TTC549 (cell line): ENCODE results near the gene GPR85.
"Not testable (repeated sequence)": the region's sequence is repeated elsewhere in the genome, so short reads cannot be mapped to it uniquely, and the experiment has no call there.

ENCODE experiments used
- FAIRE-seq: peaks from 2 replicates; lab custom pipeline; 2012; peaks lifted over from hg19 to GRCh38; lab: Jason Lieb, UNC

The GPR85 gene

GRCh38 chr7:113083816-113084495, 2.7 kb downstream of the GPR85 start:
- no peak for FAIRE-seq

GRCh38 chr7:113083132-113083815, 3.4 kb downstream of the GPR85 start:
- no peak for FAIRE-seq

DNA sequence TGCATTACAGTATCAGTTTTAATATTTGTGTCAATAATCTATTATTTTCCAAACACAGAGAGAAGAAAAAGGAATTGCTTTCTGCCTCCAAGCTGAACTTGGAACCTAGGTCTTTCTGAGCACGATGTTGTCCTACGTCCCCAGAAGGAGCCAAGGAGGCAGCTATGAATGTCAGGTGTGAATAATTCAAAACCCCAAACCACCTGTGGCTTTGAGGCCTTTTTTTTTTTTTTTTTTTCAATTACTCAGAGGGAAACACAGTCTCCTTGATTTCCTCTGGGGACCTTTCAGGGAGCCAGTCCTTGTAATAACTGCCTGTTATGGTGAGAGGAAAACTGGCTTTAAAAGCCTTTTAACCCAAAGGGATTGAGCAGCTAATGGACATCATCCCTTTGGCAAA, 8.3 kb downstream of the GPR85 start:
- no peak for FAIRE-seq

DNA sequence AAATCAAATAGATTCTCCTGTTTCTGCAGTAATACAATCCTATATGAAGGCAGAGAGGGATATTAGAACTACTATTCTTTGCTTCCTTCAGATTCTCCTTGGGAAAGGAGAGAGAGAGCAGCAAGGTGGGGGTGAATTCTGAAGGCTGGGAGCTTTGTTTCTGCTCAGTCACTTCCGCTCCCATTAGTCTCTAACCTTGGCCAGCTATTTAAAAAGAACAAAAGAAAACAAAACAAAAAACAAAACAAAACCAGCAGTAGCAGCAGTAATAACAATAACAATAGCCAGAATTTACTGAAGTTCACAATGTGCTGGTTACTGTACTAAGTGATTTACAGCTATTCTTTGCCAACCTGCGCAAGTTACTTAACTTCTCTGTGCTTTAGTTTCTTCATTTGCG, 9.9 kb downstream of the GPR85 start:
- no peak for FAIRE-seq

- FAIRE-seq, result no peak
These were observed 15.2 kb downstream of the GPR85 start for GRCh38 chr7:113071465-113071864.

DNA sequence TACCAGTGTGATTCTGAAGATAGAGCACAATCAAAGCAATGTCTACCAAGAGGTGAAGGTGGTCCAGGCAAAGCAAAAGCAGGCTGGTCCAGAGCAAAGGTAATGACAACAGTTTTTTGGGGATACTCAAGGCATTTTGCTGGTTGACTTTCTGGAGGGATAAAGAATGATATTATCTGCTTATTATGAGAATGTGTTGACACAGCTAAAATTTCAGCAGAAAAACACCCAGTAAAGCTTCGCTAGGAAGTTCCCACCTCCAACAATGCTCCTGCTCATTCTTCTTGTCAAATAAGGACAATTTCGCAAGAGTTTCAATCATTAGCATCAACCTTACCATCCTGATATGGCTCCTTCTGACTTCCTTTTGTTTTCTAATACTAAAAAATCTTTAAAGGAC, 24.1 kb downstream of the GPR85 start:
- no peak for FAIRE-seq

- no peak for FAIRE-seq
These were observed 26.5 kb downstream of the GPR85 start for GRCh38 chr7:113060100-113060499.

GRCh38 chr7:113054938-113055337, 31.7 kb downstream of the GPR85 start:
- no peak for FAIRE-seq

DNA sequence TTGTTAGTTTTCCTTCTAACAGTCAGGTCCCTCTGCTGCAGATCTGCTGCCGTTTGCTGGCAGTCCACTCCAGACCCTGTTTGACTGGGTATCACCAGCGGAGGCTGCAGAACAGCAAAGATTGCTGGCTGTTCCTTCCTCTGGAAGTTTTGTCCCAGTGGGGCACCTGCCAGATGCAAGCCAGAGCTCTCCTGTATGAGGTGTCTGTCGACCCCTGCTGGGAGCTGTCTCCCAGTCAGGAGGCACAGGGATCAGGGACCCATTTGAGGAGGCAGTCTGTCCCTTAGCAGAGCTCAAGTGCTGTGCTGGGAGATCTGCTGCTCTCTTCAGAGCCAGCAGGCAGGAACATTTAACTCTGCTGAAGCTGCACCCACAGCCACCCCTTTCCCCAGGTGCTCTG, 32.4 kb downstream of the GPR85 start:
- FAIRE-seq, result not testable (repeated sequence)

DNA sequence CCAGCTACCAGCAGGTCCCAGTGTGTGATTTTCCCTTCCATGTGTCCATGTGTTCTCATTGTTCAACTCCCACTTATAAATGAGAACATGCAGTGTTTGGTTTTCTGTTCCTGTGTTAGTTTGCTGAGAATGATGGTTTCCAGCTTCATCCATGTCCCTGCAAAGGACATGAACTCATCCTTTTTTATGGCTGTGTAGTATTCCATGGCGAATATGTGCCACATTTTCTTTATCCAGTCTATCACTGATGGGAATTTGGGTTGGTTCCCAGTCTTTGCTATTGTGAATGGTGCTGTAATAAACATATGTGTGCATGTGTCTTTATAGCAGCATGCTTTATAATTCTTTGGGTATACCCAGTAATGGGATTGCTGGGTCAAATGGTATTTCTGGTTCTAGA, 37.4 kb downstream of the GPR85 start:
- not testable (repeated sequence) for FAIRE-seq

DNA sequence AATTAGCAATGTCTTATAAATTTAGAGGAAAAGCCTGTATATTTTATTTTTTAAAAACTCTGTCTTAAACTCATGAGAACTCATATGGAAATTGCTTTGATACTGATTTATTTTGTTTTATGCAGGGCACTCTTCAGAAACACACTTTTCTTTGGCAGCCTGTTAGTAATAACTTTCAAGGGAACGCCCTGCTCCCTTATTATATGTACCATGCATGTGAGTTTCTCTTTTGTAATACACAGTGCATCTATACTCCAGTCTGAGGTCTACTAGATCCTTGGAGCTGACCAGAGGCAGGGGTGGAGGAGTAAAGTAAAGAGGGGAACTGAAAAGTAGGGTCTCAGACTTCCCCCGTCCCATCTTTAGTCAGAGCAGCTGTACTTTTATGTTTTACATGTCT, 40.2 kb downstream of the GPR85 start:
- FAIRE-seq, result no peak

- FAIRE-seq, result no peak
These were observed 41.2 kb downstream of the GPR85 start for GRCh38 chr7:113045379-113045778.

DNA sequence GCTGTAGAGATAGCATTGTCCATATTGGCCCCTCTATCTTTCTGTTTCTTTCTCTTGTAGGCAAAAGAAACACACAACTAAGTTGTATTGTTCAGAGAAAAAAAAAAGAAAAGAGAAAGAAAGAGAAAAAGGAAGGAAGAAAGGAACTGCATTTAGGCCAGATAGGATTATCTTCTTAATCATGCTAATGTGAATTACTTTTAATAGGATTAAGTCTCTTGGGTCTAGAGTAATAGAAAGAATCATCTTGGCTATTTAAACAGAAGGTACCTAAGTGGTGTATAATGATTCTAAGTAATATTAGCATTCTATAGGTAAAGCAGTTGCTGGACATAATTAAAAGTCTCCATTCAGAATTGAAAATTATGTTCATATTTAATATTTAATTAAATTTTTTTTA, 42.2 kb downstream of the GPR85 start:
- FAIRE-seq, result no peak

DNA sequence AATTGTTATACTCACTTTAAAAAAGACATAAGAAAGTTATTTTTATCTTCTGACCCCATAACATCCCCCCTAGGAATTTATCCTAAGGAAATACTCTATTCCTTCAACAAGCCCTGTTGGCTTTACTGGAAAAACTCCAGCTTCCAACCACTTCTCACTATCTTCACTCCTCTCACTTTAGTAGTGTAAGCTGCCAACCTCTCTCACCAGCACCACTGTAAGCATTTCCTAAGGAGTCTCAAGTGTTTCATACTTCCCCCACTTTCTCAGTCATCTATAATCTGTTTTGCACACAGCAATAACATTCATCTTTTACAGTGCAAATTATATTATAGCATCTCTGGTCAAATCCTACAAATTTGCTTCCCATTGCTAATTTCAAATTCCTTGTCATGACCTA, 45.8 kb downstream of the GPR85 start:
- FAIRE-seq, result no peak

GRCh38 chr7:113033959-113034358, 52.7 kb downstream of the GPR85 start:
- FAIRE-seq, result no peak
